SK-N-SH (cell line): ENCODE results near the gene STRIT1.

Experiments used
- CTCF ChIP-seq: fragments of 200-600 bp; sonication (generic); IDR thresholded peaks from 2 replicates; pipeline ENCODE4 v1.6.1; 2017; ENCODE audit warnings: antibody characterized with exemption, mild to moderate bottlenecking, moderate library complexity
- POLR2AphosphoS5 ChIP-seq: IDR thresholded peaks from 2 replicates; pipeline ENCODE4 v1.6.1; 2012; ENCODE audit warnings: low read depth, low read length

DNA sequence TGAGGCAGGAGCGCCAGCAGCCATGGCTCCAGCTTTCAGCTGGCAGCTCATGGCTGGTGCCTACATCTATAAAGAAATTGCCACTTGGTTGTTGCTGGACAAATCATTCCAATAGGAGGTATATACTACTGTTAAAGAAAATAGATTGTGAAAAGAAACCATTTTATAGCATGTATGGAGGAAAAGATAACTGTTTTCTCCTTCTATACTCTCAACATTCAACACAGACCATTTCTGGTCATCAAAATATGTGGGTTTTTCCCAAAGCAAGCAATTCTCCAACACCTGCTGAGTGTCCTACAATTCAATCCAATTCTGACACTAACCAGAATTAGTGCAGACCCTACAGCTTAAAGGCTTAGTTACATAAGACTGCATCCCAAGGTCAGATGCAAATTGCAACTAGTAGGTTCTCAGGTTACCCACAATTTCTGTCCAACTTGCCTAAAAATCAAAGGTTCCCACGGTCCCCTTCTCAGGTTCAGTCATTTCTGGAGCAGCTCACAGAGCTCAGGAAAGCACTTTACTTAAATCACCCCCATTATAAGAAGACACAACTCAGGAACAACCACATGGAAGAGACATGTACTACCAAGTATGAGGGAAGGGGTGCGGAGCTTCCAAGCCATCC lies 42.4 kb upstream of the STRIT1 start:
- no peak for TF ChIP-seq CTCF
- no peak for TF ChIP-seq POLR2AphosphoS5
